Neural progenitor cell (in vitro differentiated cells): Measurements from ENCODE around the gene GABRB2. TPM values are rescaled to one million over a fixed set of nuclear protein-coding genes. Genes with fewer than 3 reads are reported as not detected.

Experiments used
- DNase-seq: peaks from one replicate; pipeline ENCODE4 v3.0.0-alpha.2; 2016; ENCODE audit warnings: low spot score
- H2AFZ ChIP-seq: fragments of 200-600 bp; sonication (generic); replicated peaks from 2 replicates; pipeline ENCODE4 v1.6.1; 2016; ENCODE audit warnings: antibody characterized with exemption
- H3F3A ChIP-seq: fragments of 200-600 bp; sonication (generic); 2 replicates; pipeline ENCODE4 v1.6.1; 2016; ENCODE audit warnings: antibody characterized with exemption, low read depth
- H3K27ac ChIP-seq: fragments of 200-600 bp; sonication (generic); 2 replicates; pipeline ENCODE4 v1.5.1; 2016; ENCODE audit warnings: mild to moderate bottlenecking
- H3K27me3 ChIP-seq: fragments of 200-600 bp; sonication (generic); 2 replicates; pipeline ENCODE4 v1.6.1; 2016; ENCODE audit warnings: mild to moderate bottlenecking, moderate library complexity
- H3K36me3 ChIP-seq: fragments of 200-600 bp; sonication (generic); 2 replicates; pipeline ENCODE4 v1.5.1; 2016
- H3K4me1 ChIP-seq: fragments of 200-600 bp; sonication (generic); 2 replicates; pipeline ENCODE4 v1.6.1; 2016; ENCODE audit warnings: mixed run types
- H3K4me2 ChIP-seq: fragments of 200-600 bp; sonication (generic); 2 replicates; pipeline ENCODE4 v1.6.1; 2016
- H3K4me3 ChIP-seq: fragments of 200-600 bp; sonication (generic); 2 replicates; pipeline ENCODE4 v1.5.1; 2016
- H3K79me2 ChIP-seq: fragments of 200-600 bp; sonication (generic); 2 replicates; pipeline ENCODE4 v1.6.1; 2016; ENCODE audit warnings: low read depth
- H3K9ac ChIP-seq: fragments of 200-600 bp; sonication (generic); 2 replicates; pipeline ENCODE4 v1.6.1; 2016
- H3K9me3 ChIP-seq: fragments of 200-600 bp; sonication (generic); 2 replicates; pipeline ENCODE4 v1.5.1; 2016; ENCODE audit warnings: low read depth
- H4K20me1 ChIP-seq: fragments of 200-600 bp; sonication (generic); 2 replicates; pipeline ENCODE4 v1.6.1; 2016; ENCODE audit warnings: low read depth
- H3K27ac Mint-ChIP-seq: 3 replicates; pipeline ENCODE4 v1.8.0; 2021; ENCODE audit warnings: mixed read lengths
- H3K27me3 Mint-ChIP-seq: 2 replicates; pipeline ENCODE4 v1.8.0; 2022; ENCODE audit warnings: low read depth, mild to moderate bottlenecking, inconsistent platforms, moderate library complexity, mixed read lengths; ENCODE audit not compliant: insufficient read depth
- H3K36me3 Mint-ChIP-seq: 3 replicates; pipeline ENCODE4 v1.8.0; 2021; ENCODE audit warnings: mixed read lengths
- H3K4me1 Mint-ChIP-seq: 3 replicates; pipeline ENCODE4 v1.8.0; 2021; ENCODE audit warnings: mixed read lengths
- H3K4me3 Mint-ChIP-seq: 3 replicates; pipeline ENCODE4 v1.8.0; 2021; ENCODE audit warnings: mild to moderate bottlenecking, moderate library complexity, mixed read lengths
- H3K9me3 Mint-ChIP-seq: 3 replicates; pipeline ENCODE4 v1.8.0; 2020; ENCODE audit warnings: mixed read lengths
- CTCF ChIP-seq: fragments of 200-600 bp; sonication (generic); IDR thresholded peaks from 2 replicates; pipeline ENCODE4 v1.5.1; 2017; ENCODE audit warnings: antibody characterized with exemption, mild to moderate bottlenecking
- EZH2 ChIP-seq: fragments of 200-600 bp; sonication (generic); IDR thresholded peaks from 2 replicates; pipeline ENCODE4 v1.6.1; 2017; ENCODE audit warnings: antibody characterized with exemption, mild to moderate bottlenecking, moderate library complexity
- EZH2phosphoT487 ChIP-seq: fragments of 200-600 bp; sonication (generic); IDR thresholded peaks from 2 replicates; pipeline ENCODE4 v1.6.1; 2017; ENCODE audit warnings: antibody characterized with exemption
- total RNA-seq: library from RNA; depleted of rRNA; stranded (reverse); fragments of >200 nt; gene quantifications from 2 replicates; pipeline ENCODE4 v1.2.3, GENCODE V29; 2015; ENCODE audit warnings: low replicate concordance

The GABRB2 gene
- total RNA-seq, 1 donor from 2014 or later, result 0.58 TPM

- no peak overlapping the region for H3K4me3 ChIP-seq
- no peak overlapping the region for H3K4me2 ChIP-seq
- no peaks in the 10 kb centered on the region for H3K27me3 ChIP-seq
- H3K27me3 Mint-ChIP-seq, result peaks cover 5% of the 10 kb centered on the region
- H3K79me2 ChIP-seq, result no peaks in the 10 kb centered on the region
- DNase-seq, result no peak
- H3K9ac ChIP-seq, result no peak overlapping the region
- TF ChIP-seq EZH2 (no peak), EZH2phosphoT487 (no peak), CTCF (no peak)
- H3K36me3 ChIP-seq, result no peaks in the 10 kb centered on the region
- no peaks in the 10 kb centered on the region for H4K20me1 ChIP-seq
- no peak overlapping the region for H3K4me3 Mint-ChIP-seq
- H3K27ac ChIP-seq, result no peak overlapping the region
- H3K9me3 Mint-ChIP-seq, result peaks cover 5% of the 10 kb centered on the region
- H3K9me3 ChIP-seq, result no peaks in the 10 kb centered on the region
- no peaks in the 10 kb centered on the region for H3F3A ChIP-seq
- no peaks in the 10 kb centered on the region for H3K36me3 Mint-ChIP-seq
- H3K4me1 ChIP-seq, result no peaks in the 10 kb centered on the region
- no peak overlapping the region for H2AFZ ChIP-seq
- no peak overlapping the region for H3K27ac Mint-ChIP-seq
- H3K4me1 Mint-ChIP-seq, result no peaks in the 10 kb centered on the region
Observed at GRCh38 chr5:161269125-161269524, 277.4 kb downstream of the GABRB2 start.

GRCh38 chr5:161266954-161267353, 279.6 kb downstream of the GABRB2 start:
- H3K27me3 Mint-ChIP-seq, result peaks cover 5% of the 10 kb centered on the region

GRCh38 chr5:161265006-161265405, 281.5 kb downstream of the GABRB2 start:
- peaks cover 5% of the 10 kb centered on the region for H3K4me1 Mint-ChIP-seq
- no peak overlapping the region for H3K27ac Mint-ChIP-seq
- no peaks in the 10 kb centered on the region for H3F3A ChIP-seq
- H3K9me3 Mint-ChIP-seq, result peaks cover 5% of the 10 kb centered on the region
- DNase-seq, result no peak
- TF ChIP-seq EZH2, result no peak
- TF ChIP-seq EZH2phosphoT487, result no peak
- TF ChIP-seq CTCF, result no peak
- H3K9ac ChIP-seq, result no peak overlapping the region
- no peak overlapping the region for H3K4me3 ChIP-seq
- no peaks in the 10 kb centered on the region for H3K36me3 ChIP-seq
- H4K20me1 ChIP-seq, result no peaks in the 10 kb centered on the region
- H3K27me3 Mint-ChIP-seq, result peaks cover 5% of the 10 kb centered on the region
- H2AFZ ChIP-seq, result no peak overlapping the region
- H3K4me2 ChIP-seq, result no peak overlapping the region
- H3K27ac ChIP-seq, result no peak overlapping the region
- H3K79me2 ChIP-seq, result no peaks in the 10 kb centered on the region
- H3K4me1 ChIP-seq, result no peaks in the 10 kb centered on the region
- no peaks in the 10 kb centered on the region for H3K36me3 Mint-ChIP-seq
- H3K9me3 ChIP-seq, result no peaks in the 10 kb centered on the region
- H3K4me3 Mint-ChIP-seq, result no peak overlapping the region
- H3K27me3 ChIP-seq, result no peaks in the 10 kb centered on the region

More at GRCh38 chr5:161266954-161267353, 279.6 kb downstream of the GABRB2 start:
- no peak overlapping the region for H3K4me3 ChIP-seq
- no peak for TF ChIP-seq EZH2phosphoT487
- no peak for TF ChIP-seq EZH2
- no peak for TF ChIP-seq CTCF
- H3K9me3 Mint-ChIP-seq, result peaks cover 5% of the 10 kb centered on the region
- H3F3A ChIP-seq, result no peaks in the 10 kb centered on the region
- H3K9ac ChIP-seq, result no peak overlapping the region
- H3K79me2 ChIP-seq, result no peaks in the 10 kb centered on the region
- no peak overlapping the region for H3K27ac ChIP-seq
- H2AFZ ChIP-seq, result no peak overlapping the region
- no peaks in the 10 kb centered on the region for H3K36me3 ChIP-seq
- no peaks in the 10 kb centered on the region for H4K20me1 ChIP-seq
- H3K4me3 Mint-ChIP-seq, result no peak overlapping the region
- H3K27ac Mint-ChIP-seq, result no peak overlapping the region
- no peak overlapping the region for H3K4me2 ChIP-seq
- H3K27me3 ChIP-seq, result no peaks in the 10 kb centered on the region
- H3K4me1 Mint-ChIP-seq, result peaks cover 5% of the 10 kb centered on the region
- H3K4me1 ChIP-seq, result no peaks in the 10 kb centered on the region
- DNase-seq, result no peak
- H3K9me3 ChIP-seq, result no peaks in the 10 kb centered on the region
- no peaks in the 10 kb centered on the region for H3K36me3 Mint-ChIP-seq

GRCh38 chr5:161263191-161263590, 283.3 kb downstream of the GABRB2 start:
- no peaks in the 10 kb centered on the region for H3K9me3 ChIP-seq
- no peak overlapping the region for H3K27ac ChIP-seq
- no peaks in the 10 kb centered on the region for H3F3A ChIP-seq
- H3K4me3 Mint-ChIP-seq, result no peak overlapping the region
- H3K4me1 ChIP-seq, result no peaks in the 10 kb centered on the region
- H3K9ac ChIP-seq, result no peak overlapping the region
- H3K4me3 ChIP-seq, result no peak overlapping the region
- H4K20me1 ChIP-seq, result no peaks in the 10 kb centered on the region
- H3K27me3 Mint-ChIP-seq, result peaks cover 2% of the 10 kb centered on the region
- H3K27me3 ChIP-seq, result no peaks in the 10 kb centered on the region
- H3K4me2 ChIP-seq, result no peak overlapping the region
- no peaks in the 10 kb centered on the region for H3K36me3 ChIP-seq
- H3K4me1 Mint-ChIP-seq, result peaks cover 5% of the 10 kb centered on the region
- DNase-seq, result no peak
- no peak overlapping the region for H2AFZ ChIP-seq
- H3K79me2 ChIP-seq, result no peaks in the 10 kb centered on the region
- no peak overlapping the region for H3K27ac Mint-ChIP-seq
- TF ChIP-seq EZH2phosphoT487 (no peak), EZH2 (no peak), CTCF (no peak)
- no peaks in the 10 kb centered on the region for H3K36me3 Mint-ChIP-seq
- H3K9me3 Mint-ChIP-seq, result no peaks in the 10 kb centered on the region
